ENCODE data around the gene DGCR2.

DGCR2 gene

GRCh38 chr22:19126309-19127273 is 4.4 kb upstream of the DGCR2 start:
- DNase-seq: no peak

- no peak for DNase-seq
These were observed 3.5 kb upstream of the DGCR2 start for GRCh38 chr22:19125474-19126308.

- no peak for DNase-seq
These were observed 2.8 kb upstream of the DGCR2 start for GRCh38 chr22:19125011-19125410.

GRCh38 chr22:19124377-19124776 is 2.2 kb upstream of the DGCR2 start:
- DNase-seq: no peak

- DNase-seq: no peak
These were observed 1.7 kb upstream of the DGCR2 start for GRCh38 chr22:19123936-19124335.

GRCh38 chr22:19122752-19123492 is 710 bp upstream of the DGCR2 start:
- no peak for DNase-seq

GRCh38 chr22:19121631-19122142 is 525 bp downstream of the DGCR2 start:
- DNase-seq: peak; percentile 17 to 25

GRCh38 chr22:19120829-19121630 is 1.2 kb downstream of the DGCR2 start:
- DNase-seq: no peak

- DNase-seq: no peak
These were observed 2.3 kb downstream of the DGCR2 start for GRCh38 chr22:19119949-19120348.

GRCh38 chr22:19118329-19118880 is 3.8 kb downstream of the DGCR2 start:
- peak; percentile 6 to 20 for DNase-seq

GRCh38 chr22:19117111-19117512 is 5.1 kb downstream of the DGCR2 start:
- no peak for DNase-seq

GRCh38 chr22:19115628-19116027 is 6.6 kb downstream of the DGCR2 start:
- peak in 1 of 2 donors; percentile 30 for DNase-seq

- DNase-seq: no peak
These were observed 7.1 kb downstream of the DGCR2 start for GRCh38 chr22:19114984-19115552.

GRCh38 chr22:19113429-19113828 is 8.8 kb downstream of the DGCR2 start:
- DNase-seq: no peak

GRCh38 chr22:19111584-19111983 is 10.6 kb downstream of the DGCR2 start:
- DNase-seq: no peak

GRCh38 chr22:19111140-19111539 is 11.1 kb downstream of the DGCR2 start:
- no peak for DNase-seq

GRCh38 chr22:19110646-19111045 is 11.6 kb downstream of the DGCR2 start:
- no peak for DNase-seq

- DNase-seq: peak in 1 of 2 donors; percentile 12
These were observed 12.2 kb downstream of the DGCR2 start for GRCh38 chr22:19110064-19110458.

GRCh38 chr22:19109198-19110063 is 12.8 kb downstream of the DGCR2 start:
- peak; percentile 71 to 80 for DNase-seq

GRCh38 chr22:19108807-19109197 is 13.4 kb downstream of the DGCR2 start:
- DNase-seq: no peak
